ENCODE data around the gene CENPVL1. TPM values are rescaled to one million over a fixed set of nuclear protein-coding genes. Genes with fewer than 3 reads are reported as not detected.
"Not testable (repeated sequence)": the region's sequence is repeated elsewhere in the genome, so short reads cannot be mapped to it uniquely, and the experiment has no call there.

CENPVL1 gene
- not detected for total RNA-seq
- polyA plus RNA-seq, result not detected
- long read RNA-seq, donor 1, result 0 reads
- long read RNA-seq, donor 2, partial matches to known transcripts, result 0 of 1 reads
- long read RNA-seq, donor 2, other reads (novel, unspliced or antisense), result 0 of 1 reads
- long read RNA-seq, donor 3, result 0 reads
- long read RNA-seq, donor 4, result 0 reads
- long read RNA-seq, donor 5, partial matches to known transcripts, result 0 of 1 reads
- long read RNA-seq, donor 5, other reads (novel, unspliced or antisense), result 0 of 1 reads
- long read RNA-seq, donor 6, partial matches to known transcripts, result 0 of 2 reads
- long read RNA-seq, donor 6, other reads (novel, unspliced or antisense), result 0 of 2 reads
- long read RNA-seq, donor 7, partial matches to known transcripts, result 0 of 1 reads
- long read RNA-seq, donor 7, other reads (novel, unspliced or antisense), result 0 of 1 reads
- long read RNA-seq, donor 8, result 0 reads
- long read RNA-seq, donor 9, result 0 reads
- long read RNA-seq, donor 10, result 0 reads

DNA sequence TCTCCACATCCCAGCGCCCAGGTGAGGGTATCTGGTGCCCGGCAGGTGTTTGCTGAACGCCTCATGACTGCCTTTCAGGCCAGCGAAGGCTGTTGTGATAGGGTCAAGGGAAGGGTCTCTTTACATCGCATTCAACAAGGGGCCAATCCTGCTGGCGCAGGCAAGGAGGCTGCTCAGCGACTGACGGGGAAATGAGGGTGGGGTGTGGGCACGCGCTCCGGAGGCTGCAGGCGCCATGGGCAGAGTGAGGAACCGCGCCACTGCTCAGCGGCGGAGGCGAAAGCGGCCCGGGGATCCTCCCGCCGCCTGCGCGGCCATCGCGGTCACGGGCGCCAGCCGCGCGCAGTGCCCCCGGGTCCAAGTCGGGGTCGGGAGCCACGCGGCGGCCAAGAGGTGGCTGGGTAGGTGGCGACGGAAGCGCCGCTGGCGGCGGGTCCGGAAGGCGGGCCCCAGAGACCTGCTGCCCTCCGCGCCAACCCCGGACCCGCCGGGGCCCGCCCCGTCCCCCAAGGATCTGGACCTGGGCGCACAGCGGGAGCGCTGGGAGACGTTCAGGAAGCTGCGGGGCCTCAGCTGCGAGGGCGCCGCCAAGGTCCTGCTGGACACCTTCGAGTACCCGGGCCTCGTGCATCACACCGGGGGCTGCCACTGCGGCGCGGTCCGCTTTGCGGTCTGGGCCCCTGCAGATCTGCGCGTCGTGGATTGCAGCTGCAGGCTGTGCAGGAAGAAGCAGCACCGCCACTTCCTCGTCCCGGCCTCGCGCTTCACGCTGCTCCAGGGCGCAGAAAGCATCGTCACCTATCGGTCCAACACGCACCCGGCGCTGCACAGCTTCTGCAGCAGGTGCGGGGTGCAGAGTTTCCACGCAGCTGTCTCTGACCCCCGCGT is at the start of gene CENPVL1:
Gene CENPVL1, plus strand, starts transcription at position 236 of the 888 bp plus-strand sequence. Its CDS starts 0 bp downstream, at position 236.
- H3K4me3 ChIP-seq; H3K27ac ChIP-seq; H3K27me3 ChIP-seq; H3K9me3 ChIP-seq; H3K4me1 ChIP-seq; DNase-seq; intact Hi-C loops (cut with DNase I; ENCODE audit: low total_unique reads); H3K36me3 ChIP-seq: not testable (repeated sequence)
- WGBS, 5 donors, result no CpG with 5 or more reads among the region's 87 CpGs

DNA sequence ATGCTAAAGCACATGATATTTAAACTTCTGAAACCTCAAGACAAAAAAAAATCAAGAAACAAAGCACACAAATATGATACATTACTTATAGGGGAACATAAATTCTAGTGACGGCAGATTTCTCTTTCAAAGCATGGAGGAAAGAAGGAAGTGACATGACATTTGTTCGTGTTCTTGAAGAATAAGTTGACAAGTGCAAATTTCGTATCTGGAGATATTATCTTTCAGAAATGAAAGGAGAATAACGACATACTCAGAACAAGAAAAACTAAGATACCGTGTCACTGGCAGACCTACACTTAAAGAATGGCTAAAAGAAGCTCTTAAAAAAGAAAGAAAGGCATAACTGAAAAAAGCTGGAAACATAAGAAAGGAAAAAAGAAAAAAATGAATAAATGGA is 44.3 kb upstream of the CENPVL1 start:
- H3K27me3 ChIP-seq, result no peaks in the 10 kb centered on the region
- intact Hi-C loops (cut with DNase I; ENCODE audit: low total_unique reads), result no loop called here
- 56 to 65% (median 62%) methylated on average over 5 of the region's 5 CpGs for WGBS, 5 donors
- no peaks in the 10 kb centered on the region for H3K36me3 ChIP-seq
- no peak overlapping the region for H3K27ac ChIP-seq
- H3K9me3 ChIP-seq, result no peaks in the 10 kb centered on the region
- H3K4me3 ChIP-seq, result no peak overlapping the region
- DNase-seq, result no peak
- H3K4me1 ChIP-seq, result no peaks in the 10 kb centered on the region
- TF ChIP-seq, protein P1, sequence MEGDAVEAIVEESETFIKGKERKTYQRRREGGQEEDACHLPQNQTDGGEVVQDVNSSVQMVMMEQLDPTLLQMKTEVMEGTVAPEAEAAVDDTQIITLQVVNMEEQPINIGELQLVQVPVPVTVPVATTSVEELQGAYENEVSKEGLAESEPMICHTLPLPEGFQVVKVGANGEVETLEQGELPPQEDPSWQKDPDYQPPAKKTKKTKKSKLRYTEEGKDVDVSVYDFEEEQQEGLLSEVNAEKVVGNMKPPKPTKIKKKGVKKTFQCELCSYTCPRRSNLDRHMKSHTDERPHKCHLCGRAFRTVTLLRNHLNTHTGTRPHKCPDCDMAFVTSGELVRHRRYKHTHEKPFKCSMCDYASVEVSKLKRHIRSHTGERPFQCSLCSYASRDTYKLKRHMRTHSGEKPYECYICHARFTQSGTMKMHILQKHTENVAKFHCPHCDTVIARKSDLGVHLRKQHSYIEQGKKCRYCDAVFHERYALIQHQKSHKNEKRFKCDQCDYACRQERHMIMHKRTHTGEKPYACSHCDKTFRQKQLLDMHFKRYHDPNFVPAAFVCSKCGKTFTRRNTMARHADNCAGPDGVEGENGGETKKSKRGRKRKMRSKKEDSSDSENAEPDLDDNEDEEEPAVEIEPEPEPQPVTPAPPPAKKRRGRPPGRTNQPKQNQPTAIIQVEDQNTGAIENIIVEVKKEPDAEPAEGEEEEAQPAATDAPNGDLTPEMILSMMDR (IDR thresholded peaks at IDR 0.05), result no peak
- TF ChIP-seq EP300 (IDR thresholded peaks at IDR 0.05), result no peak
- TF ChIP-seq POLR2AphosphoS5 (IDR thresholded peaks at IDR 0.05), result no peak
- TF ChIP-seq POLR2A (IDR thresholded peaks at IDR 0.05), result no peak

DNA sequence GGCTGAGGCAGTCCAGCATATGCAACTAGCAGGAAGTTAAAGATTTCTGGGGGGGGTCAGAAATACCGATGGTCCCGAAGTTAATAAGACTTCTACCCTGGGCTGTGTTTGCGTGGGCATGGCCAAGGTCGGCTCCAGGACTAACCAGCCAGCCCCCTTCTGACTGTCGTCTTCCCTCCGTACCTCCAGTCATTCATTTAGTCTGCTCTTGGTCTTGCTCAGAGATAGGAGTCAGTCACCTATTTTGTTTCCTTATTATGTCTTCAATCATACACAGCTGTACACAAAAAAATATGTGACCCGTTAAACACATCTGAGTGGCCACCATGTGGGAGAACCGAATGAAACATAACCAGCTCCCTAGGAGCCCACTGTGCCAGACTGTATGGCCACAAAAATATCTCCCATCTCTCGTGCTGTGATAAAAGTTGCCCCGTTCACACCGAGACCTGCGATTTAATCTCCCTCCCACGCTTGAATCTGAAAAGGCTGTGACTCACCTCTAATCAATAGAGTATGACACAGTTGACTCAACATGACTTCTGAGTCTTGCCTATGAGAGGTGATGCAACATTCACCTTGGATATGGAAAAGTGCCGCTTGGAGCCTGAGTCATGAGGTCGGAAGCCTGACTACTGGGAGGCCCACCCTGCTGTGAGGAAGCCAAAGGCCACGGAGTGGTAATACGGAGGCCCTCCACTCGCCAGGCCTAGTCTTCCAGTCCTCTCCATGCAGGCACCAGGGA is 30.5 kb upstream of the CENPVL1 start:
- H3K27ac ChIP-seq; intact Hi-C loops (cut with DNase I; ENCODE audit: low total_unique reads); H3K27me3 ChIP-seq; DNase-seq; H3K4me3 ChIP-seq; H3K36me3 ChIP-seq; H3K4me1 ChIP-seq; H3K9me3 ChIP-seq: not testable (repeated sequence)
- WGBS, 5 donors, result no CpG with 5 or more reads among the region's 18 CpGs

DNA sequence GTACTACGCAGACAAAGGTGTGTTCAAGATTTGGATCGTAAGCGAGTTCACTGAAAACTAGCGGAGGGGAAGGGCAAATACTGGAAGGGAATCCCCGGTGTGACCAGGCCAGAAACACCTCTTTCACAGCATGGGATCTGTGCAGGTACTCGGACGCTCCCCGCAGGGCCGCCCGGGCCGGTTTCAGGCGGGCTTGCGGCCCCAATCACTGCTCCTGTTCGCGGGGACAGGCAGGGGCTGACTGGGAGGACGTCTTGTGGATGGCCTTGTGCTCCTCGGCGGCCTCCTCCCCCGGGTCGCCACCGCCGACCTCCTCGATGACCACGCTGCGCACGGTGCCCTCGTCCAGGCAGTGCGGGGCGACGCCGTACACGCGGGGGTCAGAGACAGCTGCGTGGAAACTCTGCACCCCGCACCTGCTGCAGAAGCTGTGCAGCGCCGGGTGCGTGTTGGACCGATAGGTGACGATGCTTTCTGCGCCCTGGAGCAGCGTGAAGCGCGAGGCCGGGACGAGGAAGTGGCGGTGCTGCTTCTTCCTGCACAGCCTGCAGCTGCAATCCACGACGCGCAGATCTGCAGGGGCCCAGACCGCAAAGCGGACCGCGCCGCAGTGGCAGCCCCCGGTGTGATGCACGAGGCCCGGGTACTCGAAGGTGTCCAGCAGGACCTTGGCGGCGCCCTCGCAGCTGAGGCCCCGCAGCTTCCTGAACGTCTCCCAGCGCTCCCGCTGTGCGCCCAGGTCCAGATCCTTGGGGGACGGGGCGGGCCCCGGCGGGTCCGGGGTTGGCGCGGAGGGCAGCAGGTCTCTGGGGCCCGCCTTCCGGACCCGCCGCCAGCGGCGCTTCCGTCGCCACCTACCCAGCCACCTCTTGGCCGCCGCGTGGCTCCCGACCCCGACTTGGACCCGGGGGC is 28.2 kb upstream of the CENPVL1 start:
- WGBS, 5 donors, result no CpG with 5 or more reads among the region's 88 CpGs
- H3K9me3 ChIP-seq; DNase-seq; H3K27ac ChIP-seq; H3K4me3 ChIP-seq; H3K27me3 ChIP-seq; H3K4me1 ChIP-seq; intact Hi-C loops (cut with DNase I; ENCODE audit: low total_unique reads); H3K36me3 ChIP-seq: not testable (repeated sequence)

DNA sequence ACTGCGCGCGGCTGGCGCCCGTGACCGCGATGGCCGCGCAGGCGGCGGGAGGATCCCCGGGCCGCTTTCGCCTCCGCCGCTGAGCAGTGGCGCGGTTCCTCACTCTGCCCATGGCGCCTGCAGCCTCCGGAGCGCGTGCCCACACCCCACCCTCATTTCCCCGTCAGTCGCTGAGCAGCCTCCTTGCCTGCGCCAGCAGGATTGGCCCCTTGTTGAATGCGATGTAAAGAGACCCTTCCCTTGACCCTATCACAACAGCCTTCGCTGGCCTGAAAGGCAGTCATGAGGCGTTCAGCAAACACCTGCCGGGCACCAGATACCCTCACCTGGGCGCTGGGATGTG is 27.6 kb upstream of the CENPVL1 start, which contains the start of gene CENPVL2:
Gene CENPVL2, minus strand, starts transcription at position 112 of the 343 bp plus-strand sequence. Its CDS starts 0 bp downstream, at position 112.
- H3K4me3 ChIP-seq; H3K27ac ChIP-seq; H3K9me3 ChIP-seq; DNase-seq; H3K36me3 ChIP-seq; H3K27me3 ChIP-seq; H3K4me1 ChIP-seq; intact Hi-C loops (cut with DNase I; ENCODE audit: low total_unique reads): not testable (repeated sequence)
- no CpG with 5 or more reads among the region's 30 CpGs for WGBS, 5 donors

Data from stomach (tissue), 19 donors.